ENCODE results near the gene BMPR1A. TPM values are rescaled to one million over a fixed set of nuclear protein-coding genes. Genes with fewer than 3 reads are reported as not detected.

The BMPR1A gene
- total and polyA plus RNA-seq, 4 donors = 3.8 to 66.2 (median 19.7) TPM

GRCh38 chr10:86944471-86944870, 188.1 kb downstream of the BMPR1A start:
- Histone ChIP-seq H3K9ac (ENCODE audit: insufficient read depth in 1 of 2, low read length in 2 of 2) (no peak overlapping the region), H3K27ac (ENCODE audit: low read depth in 1 of 2, low read length in 1 of 2) (no peak overlapping the region), H3K36me3 (ENCODE audit: control insufficient read depth in 4 of 4, insufficient read depth in 4 of 4, low read length in 4 of 4) (peaks cover 0 to 18% (median 0%) of the 10 kb centered on the region in 4 donors), H3K4me3 (no peak overlapping the region), H3K9me3 (ENCODE audit: control insufficient read depth in 4 of 4, insufficient read depth in 3 of 4, low read length in 3 of 4) (no peaks in the 10 kb centered on the region), H3K27me3 (ENCODE audit: control insufficient read depth in 3 of 3, insufficient read depth in 3 of 3, low read length in 2 of 3) (peaks cover 0 to 2% (median 0%) of the 10 kb centered on the region in 3 donors), H3K4me1 (ENCODE audit: control insufficient read depth in 5 of 5, insufficient read depth in 5 of 5, low read length in 5 of 5) (peaks cover 0 to 9% (median 0%) of the 10 kb centered on the region in 5 donors)
- TF ChIP-seq CTCF (IDR thresholded peaks at IDR 0.05; ENCODE audit: control extremely low read depth, extremely low read depth) = no peak
- peak in 1 of 3 donors; percentile 66 for DNase-seq
- no peak for ATAC-seq (ENCODE audit: insufficient read depth, low FRiP score)

- no peak overlapping the region for H3K9ac ChIP-seq (ENCODE audit: insufficient read depth in 1 of 2, low read length in 2 of 2)
- ATAC-seq (ENCODE audit: insufficient read depth, low FRiP score) (no peak), DNase-seq (no peak)
- peaks cover 0 to 2% (median 0%) of the 10 kb centered on the region in 3 donors for H3K27me3 ChIP-seq (ENCODE audit: control insufficient read depth in 3 of 3, insufficient read depth in 3 of 3, low read length in 2 of 3)
- 91 to 94% methylated on average over 3 of the region's 3 CpGs for WGBS, 2 donors
- H3K4me1 ChIP-seq (ENCODE audit: control insufficient read depth in 5 of 5, insufficient read depth in 5 of 5, low read length in 5 of 5) = peaks cover 0 to 9% (median 0%) of the 10 kb centered on the region in 5 donors
- no peak overlapping the region for H3K4me3 ChIP-seq
- no peak overlapping the region for H3K27ac ChIP-seq (ENCODE audit: low read depth in 1 of 2, low read length in 1 of 2)
- TF ChIP-seq CTCF (IDR thresholded peaks at IDR 0.05; ENCODE audit: control extremely low read depth, extremely low read depth) = no peak
- H3K9me3 ChIP-seq (ENCODE audit: control insufficient read depth in 4 of 4, insufficient read depth in 3 of 4, low read length in 3 of 4) = no peaks in the 10 kb centered on the region
- peaks cover 0 to 18% (median 0%) of the 10 kb centered on the region in 4 donors for H3K36me3 ChIP-seq (ENCODE audit: control insufficient read depth in 4 of 4, insufficient read depth in 4 of 4, low read length in 4 of 4)
Measured at GRCh38 chr10:86944907-86945306, 188.5 kb downstream of the BMPR1A start.

- Histone ChIP-seq H3K4me3 (no peak overlapping the region), H3K9ac (ENCODE audit: insufficient read depth in 1 of 2, low read length in 2 of 2) (no peak overlapping the region), H3K9me3 (ENCODE audit: control insufficient read depth in 4 of 4, insufficient read depth in 3 of 4, low read length in 3 of 4) (no peaks in the 10 kb centered on the region), H3K36me3 (ENCODE audit: control insufficient read depth in 4 of 4, insufficient read depth in 4 of 4, low read length in 4 of 4) (peaks cover 0 to 18% (median 0%) of the 10 kb centered on the region in 4 donors), H3K4me1 (ENCODE audit: control insufficient read depth in 5 of 5, insufficient read depth in 5 of 5, low read length in 5 of 5) (peaks cover 0 to 9% (median 0%) of the 10 kb centered on the region in 5 donors), H3K27ac (ENCODE audit: low read depth in 1 of 2, low read length in 1 of 2) (no peak overlapping the region), H3K27me3 (ENCODE audit: control insufficient read depth in 3 of 3, insufficient read depth in 3 of 3, low read length in 2 of 3) (peaks cover 0 to 2% (median 0%) of the 10 kb centered on the region in 3 donors)
- ATAC-seq (ENCODE audit: insufficient read depth, low FRiP score) = no peak
- no peak for TF ChIP-seq CTCF (IDR thresholded peaks at IDR 0.05; ENCODE audit: control extremely low read depth, extremely low read depth)
- WGBS, 2 donors = 74 to 83% methylated on average over 18 of the region's 18 CpGs
- DNase-seq = no peak
Measured at GRCh38 chr10:86945361-86946212, 189.2 kb downstream of the BMPR1A start.
